H9 (cell line): Measurements from ENCODE around the gene DCST1. TPM values are rescaled to one million over a fixed set of nuclear protein-coding genes. Genes with fewer than 3 reads are reported as not detected.

Experiments
- DNase-seq: peaks from one replicate; pipeline ENCODE4 v3.0.0-alpha.2; 2017
- H2AFZ ChIP-seq: one replicate; pipeline ENCODE4 v1.6.1; 2013; ENCODE audit warnings: mild to moderate bottlenecking, low read length, control low read depth, moderate library complexity
- H2AK5ac ChIP-seq: 2 replicates; pipeline ENCODE4 v1.6.1; 2013; ENCODE audit warnings: low read length, control low read depth, mixed read lengths; ENCODE audit not compliant: insufficient read length
- H2BK120ac ChIP-seq: one replicate; pipeline ENCODE4 v1.6.1; 2013; ENCODE audit warnings: low read depth, mild to moderate bottlenecking, low read length, control low read depth, inconsistent platforms; ENCODE audit not compliant: poor library complexity, severe bottlenecking
- H2BK12ac ChIP-seq: 2 replicates; pipeline ENCODE4 v1.6.1; 2013; ENCODE audit warnings: low read length, control low read depth, mixed read lengths, low read depth; ENCODE audit not compliant: insufficient read length
- H2BK15ac ChIP-seq: 2 replicates; pipeline ENCODE4 v1.6.1; 2013; ENCODE audit warnings: low read depth, low read length, control low read depth
- H2BK20ac ChIP-seq: one replicate; pipeline ENCODE4 v1.6.1; 2013; ENCODE audit warnings: low read depth, mild to moderate bottlenecking, low read length, control low read depth, inconsistent platforms; ENCODE audit not compliant: poor library complexity, severe bottlenecking
- H2BK5ac ChIP-seq: 2 replicates; pipeline ENCODE4 v1.6.1; 2013; ENCODE audit warnings: low read length, control low read depth, mixed read lengths; ENCODE audit not compliant: insufficient read length
- H3K14ac ChIP-seq: 2 replicates; pipeline ENCODE4 v1.6.1; 2013; ENCODE audit warnings: low read length, control low read depth; ENCODE audit not compliant: insufficient read depth
- H3K18ac ChIP-seq: 2 replicates; pipeline ENCODE4 v1.6.1; 2013; ENCODE audit warnings: low read depth, mild to moderate bottlenecking, mixed read lengths, low read length, control low read depth; ENCODE audit not compliant: insufficient read length
- H3K23ac ChIP-seq: 2 replicates; pipeline ENCODE4 v1.6.1; 2013; ENCODE audit warnings: low read length, control low read depth, mixed read lengths, low read depth; ENCODE audit not compliant: insufficient read length
- H3K23me2 ChIP-seq: 2 replicates; pipeline ENCODE4 v1.6.1; 2013; ENCODE audit warnings: low read depth, mild to moderate bottlenecking, mixed read lengths, low read length, control low read depth; ENCODE audit not compliant: insufficient read length, poor library complexity, severe bottlenecking
- H3K27ac ChIP-seq: 2 replicates; pipeline ENCODE4 v1.5.1; 2013; ENCODE audit warnings: low read length, control low read depth, mixed read lengths, low read depth; ENCODE audit not compliant: insufficient read length
- H3K27me3 ChIP-seq: 2 replicates; pipeline ENCODE4 v1.6.1; 2013; ENCODE audit warnings: low read length, control low read depth, inconsistent platforms; ENCODE audit not compliant: insufficient read depth
- H3K4ac ChIP-seq: 2 replicates; pipeline ENCODE4 v1.6.1; 2013; ENCODE audit warnings: low read depth, mild to moderate bottlenecking, control low read depth, inconsistent platforms, low read length, moderate library complexity
- H3K4me1 ChIP-seq: 2 replicates; pipeline ENCODE4 v1.6.1; 2013; ENCODE audit warnings: low read length, control low read depth, inconsistent platforms; ENCODE audit not compliant: insufficient read depth
- H3K4me2 ChIP-seq: 2 replicates; pipeline ENCODE4 v1.6.1; 2013; ENCODE audit warnings: low read length, control low read depth, mixed read lengths; ENCODE audit not compliant: insufficient read length, insufficient read depth
- H3K56ac ChIP-seq: 2 replicates; pipeline ENCODE4 v1.6.1; 2013; ENCODE audit warnings: low read depth, mild to moderate bottlenecking, mixed read lengths, low read length, control low read depth; ENCODE audit not compliant: insufficient read length
- H3K79me1 ChIP-seq: 2 replicates; pipeline ENCODE4 v1.6.1; 2013; ENCODE audit warnings: low read depth, mild to moderate bottlenecking, moderate library complexity, low read length, control low read depth, inconsistent platforms; ENCODE audit not compliant: insufficient read depth, poor library complexity, severe bottlenecking
- H3K79me2 ChIP-seq: 2 replicates; pipeline ENCODE4 v1.6.1; 2013; ENCODE audit warnings: low read length, control low read depth, inconsistent platforms; ENCODE audit not compliant: insufficient read depth
- H3K9ac ChIP-seq: 2 replicates; pipeline ENCODE4 v1.6.1; 2013; ENCODE audit warnings: low read length, control low read depth, mixed read lengths; ENCODE audit not compliant: insufficient read length; ENCODE audit errors: extremely low read depth
- H3K9me3 ChIP-seq: one replicate; pipeline ENCODE4 v1.6.1; 2013; ENCODE audit warnings: low read depth, low read length, inconsistent platforms; ENCODE audit not compliant: control insufficient read depth
- H3T11ph ChIP-seq: one replicate; pipeline ENCODE4 v1.6.1; 2013; ENCODE audit warnings: mild to moderate bottlenecking, low read length, control low read depth, inconsistent platforms
- H4K20me1 ChIP-seq: one replicate; pipeline ENCODE4 v1.6.1; 2013; ENCODE audit not compliant: control insufficient read depth, insufficient read length, insufficient read depth
- H4K5ac ChIP-seq: 2 replicates; pipeline ENCODE4 v1.6.1; 2013; ENCODE audit warnings: low read depth, mild to moderate bottlenecking, mixed read lengths, low read length, control low read depth; ENCODE audit not compliant: insufficient read length
- H4K8ac ChIP-seq: replicated peaks from 2 replicates; pipeline ENCODE4 v1.6.1; 2013; ENCODE audit warnings: low read length, control low read depth, mixed read lengths, low read depth; ENCODE audit not compliant: insufficient read length
- H4K91ac ChIP-seq: 2 replicates; pipeline ENCODE4 v1.6.1; 2013; ENCODE audit warnings: low read depth, mild to moderate bottlenecking, moderate library complexity, mixed read lengths, low read length, control low read depth; ENCODE audit not compliant: insufficient read length
- H3K27ac Mint-ChIP-seq, 3 experiments: 2 replicates in 2 of 3; 3 replicates in 1 of 3; pipeline ENCODE4 v1.8.0; 2020 to 2021; ENCODE audit warnings: mixed read lengths in 3 of 3, mild to moderate bottlenecking in 1 of 3, moderate library complexity in 1 of 3
- H3K27me3 Mint-ChIP-seq: 2 replicates; pipeline ENCODE4 v1.8.0; 2021; ENCODE audit warnings: low read depth, mild to moderate bottlenecking, moderate library complexity, mixed read lengths
- H3K36me3 Mint-ChIP-seq, 3 experiments: 2 replicates in 2 of 3; 3 replicates in 1 of 3; pipeline ENCODE4 v1.8.0; 2020 to 2021; ENCODE audit warnings: low read depth in 3 of 3, mixed read lengths in 3 of 3; ENCODE audit not compliant: insufficient read depth in 1 of 3
- H3K4me1 Mint-ChIP-seq, 2 experiments: 2 replicates each; pipeline ENCODE4 v1.8.0; 2020; ENCODE audit warnings: mixed read lengths in 2 of 2
- H3K4me3 Mint-ChIP-seq, 2 experiments: 2 replicates in 1 of 2; 3 replicates in 1 of 2; pipeline ENCODE4 v1.8.0; 2020 to 2021; ENCODE audit warnings: mild to moderate bottlenecking in 2 of 2, mixed read lengths in 2 of 2, moderate library complexity in 1 of 2
- H3K9me3 Mint-ChIP-seq, 2 experiments: 2 replicates in 1 of 2; 3 replicates in 1 of 2; pipeline ENCODE4 v1.8.0; 2020; ENCODE audit warnings: mild to moderate bottlenecking in 2 of 2, mixed read lengths in 2 of 2, moderate library complexity in 1 of 2
- WGBS: extraction: QIAGEN DNeasy Blood & Tissue Kit; methylation state at CpG from one replicate; pipeline ENCODE4 v1.1.7; 2013; ENCODE audit warnings: missing lambda C conversion rate, low lambda C conversion rate, mixed read lengths; ENCODE audit not compliant: insufficient read length; ENCODE audit errors: extremely low coverage; 5-methylcytosine and 5-hydroxymethylcytosine counted together
- total RNA-seq: library from RNA; stranded (reverse); gene quantifications from 2 replicates; pipeline ENCODE4 v1.2.1, GENCODE V29; 2021
- TF ChIP-seq, protein P1 (sequence below): fragments of 200-600 bp; sonication (generic); conservative IDR thresholded peaks from 3 replicates; pipeline ENCODE4 v1.8.0; 2021; ENCODE audit warnings: antibody characterized with exemption, mild to moderate bottlenecking

DCST1 gene
- total RNA-seq, 1 experiment from 2014 or later = not detected

DNA sequence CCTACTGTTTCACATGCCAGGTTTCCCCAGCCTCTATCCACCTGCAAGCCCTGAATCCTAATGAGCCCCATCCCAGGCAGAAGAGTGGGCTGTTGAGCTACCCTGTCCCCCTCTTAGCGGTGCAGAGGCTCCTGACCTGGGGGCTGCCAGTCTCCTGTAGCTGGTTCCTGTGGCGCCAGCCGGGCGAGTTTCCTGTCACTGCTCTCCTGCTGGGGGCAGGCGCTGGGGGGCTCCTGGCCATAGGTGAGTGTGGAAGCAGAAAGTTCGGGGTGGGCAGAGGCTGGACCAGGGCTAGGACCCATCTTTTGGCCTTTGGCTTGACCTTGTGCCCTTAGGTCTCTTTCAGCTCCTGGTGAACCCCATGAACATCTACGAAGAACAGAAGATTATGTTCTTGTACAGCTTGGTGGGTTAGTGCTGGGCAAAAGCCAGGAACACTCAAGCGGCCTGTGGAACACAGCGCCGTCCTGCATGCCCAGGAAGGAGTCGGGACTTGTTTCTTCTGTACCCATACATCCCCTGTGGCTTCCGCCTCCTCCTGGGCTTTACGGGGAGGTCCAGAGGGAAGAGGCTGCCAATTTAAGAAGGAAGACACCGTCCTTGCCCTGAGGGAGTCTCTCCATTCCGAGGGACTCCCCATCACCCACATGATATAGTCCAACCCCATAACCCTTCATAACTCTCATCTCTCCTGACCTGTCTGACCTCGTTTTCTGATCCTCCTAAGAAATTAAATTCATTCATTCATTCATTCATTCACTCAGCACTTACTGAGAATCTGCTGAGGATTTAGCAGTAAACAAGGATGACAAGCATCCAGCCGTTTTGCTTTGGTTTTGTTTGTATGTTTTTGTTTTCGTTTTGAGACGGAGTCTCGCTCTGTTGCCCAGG, 939 bp downstream of the DCST1 start:
- Histone ChIP-seq H3K9ac (no peak overlapping the region), H3K18ac (no peak overlapping the region), H2BK15ac (no peak overlapping the region), H3K27me3 (no peaks in the 10 kb centered on the region), H2BK12ac (no peak overlapping the region), H3K23me2 (no peaks in the 10 kb centered on the region), H3K79me1 (no peaks in the 10 kb centered on the region), H3K23ac (no peak overlapping the region), H2AFZ (no peak overlapping the region), H3K9me3 (no peaks in the 10 kb centered on the region), H4K91ac (no peak overlapping the region), H4K5ac (no peak overlapping the region), H3K14ac (no peak overlapping the region), H3K56ac (no peak overlapping the region), H2BK5ac (no peak overlapping the region), H4K20me1 (no peaks in the 10 kb centered on the region), H3K4me1 (no peaks in the 10 kb centered on the region), H2BK20ac (no peak overlapping the region), H2BK120ac (no peak overlapping the region), H3K4me2 (no peak overlapping the region), H3T11ph (no peak overlapping the region), H2AK5ac (no peak overlapping the region), H3K27ac (no peak overlapping the region), H4K8ac (no peak overlapping the region), H3K4ac (no peak overlapping the region), H3K79me2 (no peaks in the 10 kb centered on the region)
- Mint-ChIP-seq H3K4me1 (peaks cover 3 to 8% of the 10 kb centered on the region in 2 experiments; a peak in 2 of 4 replicates), H3K4me3 (no peak overlapping the region), H3K9me3 (no peaks in the 10 kb centered on the region), H3K36me3 (no peaks in the 10 kb centered on the region), H3K27me3 (peaks cover 46% of the 10 kb centered on the region), H3K27ac (no peak overlapping the region)
- WGBS = no CpG with 5 or more reads among the region's 20 CpGs
- no peak for DNase-seq
- TF ChIP-seq, protein P1, sequence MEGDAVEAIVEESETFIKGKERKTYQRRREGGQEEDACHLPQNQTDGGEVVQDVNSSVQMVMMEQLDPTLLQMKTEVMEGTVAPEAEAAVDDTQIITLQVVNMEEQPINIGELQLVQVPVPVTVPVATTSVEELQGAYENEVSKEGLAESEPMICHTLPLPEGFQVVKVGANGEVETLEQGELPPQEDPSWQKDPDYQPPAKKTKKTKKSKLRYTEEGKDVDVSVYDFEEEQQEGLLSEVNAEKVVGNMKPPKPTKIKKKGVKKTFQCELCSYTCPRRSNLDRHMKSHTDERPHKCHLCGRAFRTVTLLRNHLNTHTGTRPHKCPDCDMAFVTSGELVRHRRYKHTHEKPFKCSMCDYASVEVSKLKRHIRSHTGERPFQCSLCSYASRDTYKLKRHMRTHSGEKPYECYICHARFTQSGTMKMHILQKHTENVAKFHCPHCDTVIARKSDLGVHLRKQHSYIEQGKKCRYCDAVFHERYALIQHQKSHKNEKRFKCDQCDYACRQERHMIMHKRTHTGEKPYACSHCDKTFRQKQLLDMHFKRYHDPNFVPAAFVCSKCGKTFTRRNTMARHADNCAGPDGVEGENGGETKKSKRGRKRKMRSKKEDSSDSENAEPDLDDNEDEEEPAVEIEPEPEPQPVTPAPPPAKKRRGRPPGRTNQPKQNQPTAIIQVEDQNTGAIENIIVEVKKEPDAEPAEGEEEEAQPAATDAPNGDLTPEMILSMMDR = no peak
